Panc1 (cell line): Measurements from ENCODE around the gene OR8D4. TPM values are rescaled to one million over a fixed set of nuclear protein-coding genes. Genes with fewer than 3 reads are reported as not detected.

Experiments used
- ATAC-seq: fragments of 200-7000 bp; cut with Tn5 transposase; 2 replicates; pipeline ENCODE4 v1.9.1; 2020; ENCODE audit warnings: mild to moderate bottlenecking, moderate library complexity
- BruUV-seq: library from RNA; stranded (reverse); fragments of 400-500 nt; replicated peaks from 2 replicates; lab custom pipeline; 2021; lab: Mats Ljungman, UMichigan
- CTCF ChIA-PET: fragments of 300-600 bp; sonication (Branson Sonifier 250); formaldehyde crosslinking; loops from one replicate; lab custom pipeline; 2022; ENCODE audit warnings: antibody characterized with exemption; lab: Charles Lee
- POLR2A ChIA-PET: fragments of 300-600 bp; sonication (Branson Sonifier 250); formaldehyde crosslinking; loops from one replicate; lab custom pipeline; 2022; ENCODE audit warnings: antibody characterized with exemption; lab: Charles Lee
- DNase-seq: peaks from one replicate; pipeline ENCODE4 v3.0.0-alpha.2; 2010; ENCODE audit warnings: low read depth, low spot score
- H3K27ac ChIP-seq: 2 replicates; pipeline ENCODE4 v1.5.1; 2011; ENCODE audit warnings: mild to moderate bottlenecking, low read length, inconsistent platforms
- H3K27me3 ChIP-seq: fragments of 200-500 bp; sonication (Bioruptor generic); 2 replicates; pipeline ENCODE4 v1.6.0; 2014; ENCODE audit warnings: low read length, inconsistent platforms; ENCODE audit not compliant: control insufficient read depth, insufficient read depth
- H3K36me3 ChIP-seq: fragments of 200-500 bp; sonication (Bioruptor generic); 2 replicates; pipeline ENCODE4 v1.5.1; 2014; ENCODE audit warnings: inconsistent platforms, mild to moderate bottlenecking, low read length, moderate library complexity; ENCODE audit not compliant: control insufficient read depth, insufficient read depth
- H3K4me1 ChIP-seq: 2 replicates; pipeline ENCODE4 v1.5.1; 2011; ENCODE audit warnings: inconsistent platforms, mild to moderate bottlenecking, low read length, moderate library complexity; ENCODE audit not compliant: control insufficient read depth, insufficient read depth
- H3K4me3 ChIP-seq, 2 experiments: 2 replicates each; pipeline ENCODE4 v1.5.1; 2011 to 2012; ENCODE audit warnings: low read depth in 2 of 2, low read length in 2 of 2, mild to moderate bottlenecking in 2 of 2, inconsistent platforms in 1 of 2, moderate library complexity in 1 of 2
- H3K9me3 ChIP-seq: fragments of 200-500 bp; sonication (Bioruptor generic); 2 replicates; pipeline ENCODE4 v1.5.1; 2014; ENCODE audit warnings: low read depth, mild to moderate bottlenecking, inconsistent platforms, low read length, moderate library complexity; ENCODE audit not compliant: control insufficient read depth, insufficient read depth
- POLR2AphosphoS5 ChIP-seq: IDR thresholded peaks from 2 replicates; pipeline ENCODE4 v1.6.1; 2012; ENCODE audit warnings: mild to moderate bottlenecking, low read depth, low read length, moderate library complexity
- REST ChIP-seq, 2 experiments: IDR thresholded peaks; 2 replicates each; pipeline ENCODE4 v1.6.1; 2011 to 2012; ENCODE audit warnings: low read depth in 2 of 2, control low read depth in 1 of 2, low read length in 1 of 2, mild to moderate bottlenecking in 1 of 2, moderate library complexity in 1 of 2; ENCODE audit not compliant: insufficient read depth in 1 of 2
- SIN3A ChIP-seq: IDR thresholded peaks from 2 replicates; pipeline ENCODE4 v1.6.1; 2012; ENCODE audit warnings: low read depth, mild to moderate bottlenecking, low read length, moderate library complexity, borderline replicate concordance; ENCODE audit not compliant: insufficient read depth
- TCF7L2 ChIP-seq: IDR thresholded peaks from 2 replicates; pipeline ENCODE4 v1.6.1; 2011; ENCODE audit warnings: mild to moderate bottlenecking, low read depth, low read length, inconsistent platforms
- in situ Hi-C: cut with HindIII; loops from 2 replicates; pipeline ENCODE4 v1.10.0; 2016; ENCODE audit warnings: low sequenced_read_pairs, low pct_unique_long_range_greater_than_20kb
- intact Hi-C: fragments of 100-400 bp; cut with micrococcal nuclease; formaldehyde crosslinking; loops from one replicate; pipeline ENCODE4 v1.10.0; 2022; ENCODE audit not compliant: unreplicated experiment
- total RNA-seq: library from RNA; stranded (reverse); gene quantifications from one replicate; pipeline ENCODE4 v1.2.1, GENCODE V29; 2021; ENCODE audit not compliant: unreplicated experiment
- TF ChIP-seq, protein P1 (sequence below): fragments of 450-650 bp; IDR thresholded peaks from 2 replicates; pipeline ENCODE4 v1.5.1; 2017; ENCODE audit warnings: mild to moderate bottlenecking

The OR8D4 gene
- total RNA-seq, 1 experiment from 2014 or later: not detected

- in situ Hi-C loops: no loop called here
- intact Hi-C loops: no loop called here
- H3K9me3 ChIP-seq: no peaks in the 10 kb centered on the region
- DNase-seq (no peak), ATAC-seq (no peak)
- no peaks in the 10 kb centered on the region for H3K36me3 ChIP-seq
- ChIA-PET CTCF (no interaction called here), POLR2A (no interaction called here)
- no TSS peak for BruUV-seq
- no peak overlapping the region for H3K27ac ChIP-seq
- H3K27me3 ChIP-seq: no peaks in the 10 kb centered on the region
- no peaks in the 10 kb centered on the region for H3K4me1 ChIP-seq
- no peak for TF ChIP-seq REST (IDR thresholded peaks at IDR 0.05; ENCODE audit: insufficient read depth in 1 of 2, low read depth in 2 of 2, low read length in 1 of 2)
- no peak for TF ChIP-seq TCF7L2
- no peak for TF ChIP-seq POLR2AphosphoS5
- TF ChIP-seq, protein P1, sequence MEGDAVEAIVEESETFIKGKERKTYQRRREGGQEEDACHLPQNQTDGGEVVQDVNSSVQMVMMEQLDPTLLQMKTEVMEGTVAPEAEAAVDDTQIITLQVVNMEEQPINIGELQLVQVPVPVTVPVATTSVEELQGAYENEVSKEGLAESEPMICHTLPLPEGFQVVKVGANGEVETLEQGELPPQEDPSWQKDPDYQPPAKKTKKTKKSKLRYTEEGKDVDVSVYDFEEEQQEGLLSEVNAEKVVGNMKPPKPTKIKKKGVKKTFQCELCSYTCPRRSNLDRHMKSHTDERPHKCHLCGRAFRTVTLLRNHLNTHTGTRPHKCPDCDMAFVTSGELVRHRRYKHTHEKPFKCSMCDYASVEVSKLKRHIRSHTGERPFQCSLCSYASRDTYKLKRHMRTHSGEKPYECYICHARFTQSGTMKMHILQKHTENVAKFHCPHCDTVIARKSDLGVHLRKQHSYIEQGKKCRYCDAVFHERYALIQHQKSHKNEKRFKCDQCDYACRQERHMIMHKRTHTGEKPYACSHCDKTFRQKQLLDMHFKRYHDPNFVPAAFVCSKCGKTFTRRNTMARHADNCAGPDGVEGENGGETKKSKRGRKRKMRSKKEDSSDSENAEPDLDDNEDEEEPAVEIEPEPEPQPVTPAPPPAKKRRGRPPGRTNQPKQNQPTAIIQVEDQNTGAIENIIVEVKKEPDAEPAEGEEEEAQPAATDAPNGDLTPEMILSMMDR: no peak
- no peak for TF ChIP-seq SIN3A
- H3K4me3 ChIP-seq: no peak overlapping the region
These were observed 9.9 kb upstream of the OR8D4 start for GRCh38 chr11:123892031-123892430.

GRCh38 chr11:123899792-123900191 is 2.2 kb upstream of the OR8D4 start:
- Histone ChIP-seq H3K9me3 (no peaks in the 10 kb centered on the region), H3K36me3 (no peaks in the 10 kb centered on the region), H3K4me1 (no peaks in the 10 kb centered on the region), H3K27me3 (no peaks in the 10 kb centered on the region), H3K4me3 (no peak overlapping the region), H3K27ac (no peak overlapping the region)
- in situ Hi-C loops (no loop called here), intact Hi-C loops (no loop called here)
- ATAC-seq: no peak
- DNase-seq: no peak
- no TSS peak for BruUV-seq
- TF ChIP-seq, protein P1: no peak
- TF ChIP-seq SIN3A (no peak), POLR2AphosphoS5 (no peak), TCF7L2 (no peak), REST (IDR thresholded peaks at IDR 0.05; ENCODE audit: insufficient read depth in 1 of 2, low read depth in 2 of 2, low read length in 1 of 2) (no peak)
- ChIA-PET CTCF (no interaction called here), POLR2A (no interaction called here)
